ENCODE results near the gene NUTM1.
"Not testable (repeated sequence)": the region's sequence is repeated elsewhere in the genome, so short reads cannot be mapped to it uniquely, and the experiment has no call there.

Gene NUTM1

DNA sequence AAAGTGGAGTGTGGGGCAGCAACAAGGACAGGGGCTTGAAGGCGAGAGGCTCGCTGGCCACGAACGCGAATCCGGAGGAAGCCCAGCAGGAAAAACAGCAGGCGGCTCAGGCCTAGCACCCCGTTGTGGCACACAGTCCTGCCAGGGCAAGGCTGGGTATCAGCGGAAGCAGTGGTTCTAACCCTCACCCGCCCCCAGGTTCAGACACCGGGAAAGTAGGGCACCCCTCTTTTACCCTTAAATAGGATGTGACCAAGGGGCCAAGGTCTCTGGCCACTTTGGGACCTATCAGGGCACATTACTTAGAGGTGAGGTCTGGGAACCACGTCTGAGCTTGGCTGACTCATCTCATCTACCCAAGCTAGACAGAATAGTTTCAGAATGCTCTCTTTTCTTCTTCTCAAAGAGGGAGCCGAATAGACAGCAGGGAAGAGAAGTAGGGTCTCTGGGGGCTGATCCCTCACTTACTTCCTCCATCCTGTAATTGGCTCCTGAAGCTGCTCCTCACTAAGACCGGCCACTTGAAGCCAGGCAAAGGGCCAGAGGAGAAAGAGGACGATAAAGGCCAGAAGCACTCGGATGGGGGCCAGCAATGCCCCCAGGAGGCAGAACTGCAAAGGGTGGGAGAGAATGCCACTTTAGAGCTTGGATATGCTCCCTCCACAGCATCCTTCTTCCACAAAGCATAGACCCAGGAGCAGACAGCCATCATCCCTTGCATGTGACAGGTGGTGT lies 22.1 kb downstream of the NUTM1 start:
- DNase-seq = no peak

DNA sequence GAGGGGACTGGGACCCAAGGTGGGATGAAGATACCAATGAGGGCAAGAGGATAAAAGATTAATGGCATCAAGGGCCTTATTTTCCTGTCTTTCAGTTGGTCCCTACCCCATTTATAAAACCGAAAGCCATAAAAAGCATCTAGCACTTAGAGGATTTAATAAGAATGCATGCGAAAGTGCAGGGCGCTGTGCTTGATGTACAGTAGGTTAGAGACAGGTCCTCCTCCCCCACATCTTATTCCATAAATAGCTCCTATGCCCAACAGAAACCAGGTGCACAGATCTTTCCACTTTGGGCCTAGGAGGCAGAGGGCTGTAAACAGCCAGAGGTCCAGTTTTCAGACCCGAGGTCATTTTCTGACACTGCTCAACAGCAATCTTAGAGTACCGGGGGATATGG lies 22.7 kb downstream of the NUTM1 start:
- no peak for DNase-seq

DNA sequence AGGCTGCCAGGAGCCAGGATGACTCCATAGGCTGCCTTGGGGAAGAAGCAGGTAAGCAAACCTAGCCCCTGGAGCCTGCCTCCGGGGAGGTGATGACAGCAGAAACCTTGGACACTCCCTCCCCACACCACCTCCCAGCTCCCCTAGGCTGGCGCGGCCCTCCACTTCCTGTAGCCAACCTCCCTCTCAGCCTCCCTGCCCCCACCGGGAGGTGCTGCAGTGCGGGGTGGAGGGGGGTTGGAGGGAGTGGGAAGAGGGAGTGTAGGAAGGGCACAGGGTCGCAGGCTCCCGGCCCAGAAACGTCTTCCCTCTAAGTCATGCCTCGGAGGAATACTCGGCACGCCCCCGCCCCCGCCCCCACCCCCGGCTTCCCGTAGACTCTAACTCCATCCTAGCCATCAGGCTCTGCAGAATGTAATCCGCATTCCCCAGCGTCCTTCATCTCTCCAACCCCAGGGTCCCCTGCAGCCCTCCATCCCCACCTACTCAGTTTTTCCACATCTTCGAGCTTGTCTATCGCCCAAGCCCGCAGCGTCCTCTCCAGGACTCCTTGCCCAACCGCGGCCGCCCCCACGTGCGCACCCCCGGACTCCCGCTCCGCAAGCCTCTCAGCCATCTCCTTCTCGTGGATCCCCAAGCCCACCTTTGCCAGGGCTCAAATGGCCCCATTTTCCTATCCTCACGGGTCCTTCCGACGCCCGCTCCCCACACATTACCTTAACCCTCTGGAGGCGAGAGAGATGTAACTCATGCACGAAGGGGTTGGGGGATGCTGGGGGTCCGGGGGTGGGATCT lies 23.4 kb downstream of the NUTM1 start:
- DNase-seq = peak; percentile 45

DNA sequence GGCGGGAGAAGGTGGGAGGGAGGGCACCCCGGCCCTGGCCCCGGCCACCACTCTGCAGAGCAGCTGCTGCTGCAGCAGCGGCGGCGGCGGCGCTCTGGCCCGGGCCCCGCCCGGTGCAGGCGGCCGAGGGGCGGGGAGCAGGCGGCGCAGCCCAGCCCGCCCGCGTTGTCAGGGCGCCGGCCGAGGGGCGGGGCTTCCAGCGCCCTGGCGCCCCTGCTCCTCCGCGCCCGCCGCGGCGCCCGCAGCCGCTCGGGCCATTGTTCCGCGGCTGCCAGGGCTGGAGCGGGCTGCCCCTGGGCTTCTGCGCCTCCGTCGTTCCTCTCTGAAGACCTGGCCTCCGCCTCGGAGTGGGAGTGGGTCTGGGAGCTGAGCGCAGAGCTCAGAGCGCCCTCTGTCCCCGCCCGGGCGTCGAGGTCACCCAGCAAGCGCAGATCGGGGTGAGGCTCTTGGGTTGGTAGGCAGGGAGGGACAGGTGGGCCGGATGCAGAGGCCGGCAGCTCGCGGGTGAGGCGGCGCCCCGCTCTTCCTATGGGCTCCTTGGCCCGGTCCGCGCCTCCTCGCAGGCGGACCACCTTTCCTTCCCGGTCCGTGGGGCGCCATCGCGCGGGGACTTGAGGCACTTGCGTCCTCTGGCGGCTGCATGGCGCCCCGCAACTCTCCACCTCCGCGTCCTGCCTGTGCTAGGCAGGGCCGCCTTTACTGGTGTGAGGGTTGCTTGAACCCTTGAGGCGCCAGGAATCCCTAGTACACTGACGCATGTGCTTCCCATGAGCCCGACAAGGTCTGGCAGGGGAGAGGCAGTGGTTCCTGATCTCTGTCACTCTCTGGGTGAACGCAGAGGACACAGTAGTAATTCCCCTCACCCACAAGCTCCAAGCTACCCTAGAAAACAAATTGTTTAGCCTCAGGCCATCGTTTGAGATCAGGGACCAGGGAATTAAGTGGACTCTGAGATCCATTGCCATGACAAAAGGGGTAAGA lies 24.3 kb downstream of the NUTM1 start, which contains the start of gene LPCAT4:
Gene LPCAT4 (minus strand): TSS at position 96 of the 981 bp plus-strand sequence. CDS start 96 bp downstream, outside the sequence.
- peak; percentile 90 for DNase-seq

DNA sequence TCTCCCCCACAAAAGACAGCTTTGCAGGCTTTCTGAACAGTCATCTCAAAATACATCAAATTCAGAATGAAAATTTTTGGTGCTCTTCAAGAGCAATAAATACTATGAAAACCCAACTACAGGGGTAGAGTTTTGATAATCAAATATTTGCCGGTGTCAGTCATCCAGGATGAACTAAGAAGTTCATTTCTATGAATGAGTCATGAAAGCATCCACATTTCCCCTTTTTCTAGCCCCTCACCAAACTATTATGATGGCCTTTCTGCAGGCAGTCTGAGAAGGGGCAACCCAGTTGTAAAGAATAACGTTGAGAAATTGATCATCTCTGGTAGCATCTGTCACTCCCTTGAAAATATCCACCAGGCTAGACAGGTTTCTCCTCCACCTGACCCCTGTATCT lies 27.0 kb downstream of the NUTM1 start:
- DNase-seq = no peak

DNA sequence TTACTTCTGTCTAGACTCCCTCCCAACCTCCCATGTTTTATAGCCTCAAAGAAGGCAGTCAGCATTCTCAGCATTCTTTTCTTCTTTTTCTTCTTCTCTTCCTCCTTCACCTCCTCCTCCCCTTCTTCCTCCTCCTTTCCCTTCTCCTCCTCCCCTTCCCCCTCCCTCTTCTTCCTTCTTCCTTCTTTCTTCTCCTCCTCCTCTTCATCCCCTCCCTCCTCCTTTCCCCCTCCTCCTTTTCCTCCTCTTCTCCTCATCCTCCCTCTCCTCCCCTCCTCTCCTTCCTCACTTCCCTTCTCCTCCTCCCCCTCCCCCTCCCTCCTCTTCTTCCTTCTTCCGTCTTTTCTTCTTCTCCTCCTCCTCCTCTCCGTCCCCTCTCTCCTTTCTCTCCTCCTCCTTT lies 27.5 kb downstream of the NUTM1 start:
- DNase-seq = no peak

DNA sequence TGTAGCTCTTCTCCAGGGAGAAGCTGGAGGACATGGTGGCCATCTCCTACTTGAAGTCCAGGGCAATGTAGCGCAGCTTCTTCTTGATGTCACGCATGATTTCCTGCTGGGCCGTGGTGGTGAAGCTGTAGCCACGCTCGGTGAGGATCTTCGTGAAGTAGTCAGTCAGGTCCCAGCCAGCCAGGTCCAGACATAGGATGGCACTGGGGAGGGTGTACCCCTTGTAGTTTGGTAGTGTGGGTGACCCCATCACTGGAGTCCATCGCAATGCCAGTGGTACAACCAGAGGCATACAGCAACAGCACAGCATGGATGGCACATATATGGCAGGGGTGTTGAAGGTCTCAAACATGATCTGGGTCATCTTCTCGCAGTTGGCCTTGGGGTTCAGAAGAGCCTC lies 30.8 kb downstream of the NUTM1 start:
- DNase-seq = no peak

DNA sequence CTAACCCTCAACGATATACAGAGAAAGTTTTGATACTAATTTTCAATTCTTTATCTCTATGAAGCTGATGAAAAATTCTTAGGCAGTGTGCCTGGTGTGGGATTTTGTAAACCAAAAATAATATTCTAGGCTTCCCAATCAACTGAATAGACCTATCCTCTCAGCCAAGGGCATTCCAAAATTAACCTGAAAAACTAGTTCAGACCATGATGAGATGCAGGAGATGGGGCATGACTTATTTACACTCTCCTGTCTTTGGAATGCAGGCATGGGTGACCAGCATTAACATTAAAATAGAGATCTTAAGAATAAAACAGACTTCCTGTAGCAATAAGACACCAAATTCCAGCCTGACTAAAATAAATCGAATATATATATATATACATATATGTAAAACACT lies 31.7 kb downstream of the NUTM1 start:
- DNase-seq = no peak

DNA sequence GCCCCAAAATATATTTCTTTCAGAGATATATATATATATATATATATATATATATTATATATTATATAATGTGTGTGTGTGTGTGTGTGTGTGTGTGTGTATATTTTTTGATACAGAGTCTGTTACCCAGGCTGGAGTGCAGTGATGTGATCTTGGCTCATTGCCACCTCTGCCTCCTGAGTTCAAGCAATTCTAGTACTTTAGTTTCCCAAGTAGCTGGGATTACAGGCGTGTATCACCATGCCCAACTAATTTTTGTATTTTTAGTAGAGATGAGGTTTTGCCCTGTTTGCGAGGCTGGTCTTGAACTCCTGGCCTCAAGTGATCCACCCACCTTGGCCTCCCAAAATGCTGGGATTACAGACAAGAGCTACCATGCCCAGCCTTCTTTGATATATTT lies 32.4 kb downstream of the NUTM1 start:
- not testable (repeated sequence) for DNase-seq

DNA sequence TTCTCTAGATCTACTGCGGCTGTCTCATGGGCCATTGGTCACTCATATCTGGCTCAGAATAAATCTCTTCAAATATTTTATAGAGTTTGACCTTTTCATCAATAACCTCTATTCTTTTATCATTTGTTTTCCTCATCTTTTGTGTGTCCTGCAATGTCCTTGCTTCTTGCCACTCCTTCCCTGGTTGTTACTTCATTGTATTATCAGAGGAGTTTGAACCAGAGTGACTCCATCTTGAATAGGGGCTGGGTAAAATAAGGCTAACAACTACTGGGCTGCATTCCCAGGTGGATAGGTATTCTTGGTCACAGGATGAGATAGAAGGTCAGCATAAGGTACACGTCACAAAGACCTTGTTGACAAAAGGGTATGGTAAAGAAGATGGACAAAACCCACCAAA lies 33.7 kb downstream of the NUTM1 start:
- no peak for DNase-seq

DNA sequence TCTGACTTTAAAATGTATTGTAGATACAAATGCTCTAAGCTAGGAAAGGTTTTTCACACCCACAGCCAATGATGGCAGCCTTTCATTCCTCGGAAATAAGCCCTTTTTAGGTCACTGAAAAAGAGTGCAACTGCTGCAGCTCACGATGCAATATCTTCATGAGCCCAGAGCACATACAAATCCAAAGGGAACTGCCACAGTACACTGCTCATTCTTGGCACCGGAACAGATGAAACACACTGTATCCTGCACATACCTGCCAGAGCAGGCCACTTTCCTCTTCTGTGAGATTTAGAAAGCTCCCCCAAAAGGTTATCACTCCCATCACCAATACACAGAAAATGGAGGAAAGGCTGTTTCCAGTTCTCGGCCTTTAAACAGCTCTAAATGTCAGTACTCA lies 37.4 kb downstream of the NUTM1 start:
- not testable (repeated sequence) for DNase-seq

DNA sequence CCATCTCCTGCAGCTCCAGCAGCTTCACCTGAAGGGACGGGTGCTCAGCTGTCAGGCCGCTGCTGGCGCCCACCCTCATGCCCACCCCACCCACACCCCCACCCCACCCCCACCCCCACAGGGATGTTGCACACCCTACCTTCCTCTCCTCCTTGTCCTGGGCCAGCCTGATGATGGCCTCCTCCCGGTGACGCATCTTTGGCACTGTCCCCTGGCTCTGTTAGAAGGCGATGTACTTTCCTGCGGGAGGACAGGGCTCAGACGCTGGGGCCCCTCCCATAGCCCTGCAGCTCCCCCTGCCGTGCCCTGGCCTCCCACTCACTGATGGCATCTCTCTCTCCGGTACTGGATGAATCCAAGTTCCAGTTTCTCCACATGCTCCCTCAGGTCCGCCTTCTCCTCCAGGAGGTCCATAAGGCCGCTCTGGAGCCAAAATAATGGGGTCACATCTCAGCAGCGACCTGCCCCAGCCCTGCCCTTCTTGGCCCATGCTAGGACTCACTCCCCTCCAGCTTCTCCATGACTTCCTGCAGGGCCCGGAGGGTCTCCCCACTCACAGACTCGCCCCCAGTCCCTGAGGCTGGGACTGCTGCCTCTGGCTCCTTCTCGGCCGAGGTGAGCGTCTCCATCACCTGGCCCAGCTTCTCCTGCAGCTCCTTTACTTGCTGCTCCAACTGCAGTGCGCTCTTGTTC lies 38.9 kb downstream of the NUTM1 start:
- not testable (repeated sequence) for DNase-seq

DNA sequence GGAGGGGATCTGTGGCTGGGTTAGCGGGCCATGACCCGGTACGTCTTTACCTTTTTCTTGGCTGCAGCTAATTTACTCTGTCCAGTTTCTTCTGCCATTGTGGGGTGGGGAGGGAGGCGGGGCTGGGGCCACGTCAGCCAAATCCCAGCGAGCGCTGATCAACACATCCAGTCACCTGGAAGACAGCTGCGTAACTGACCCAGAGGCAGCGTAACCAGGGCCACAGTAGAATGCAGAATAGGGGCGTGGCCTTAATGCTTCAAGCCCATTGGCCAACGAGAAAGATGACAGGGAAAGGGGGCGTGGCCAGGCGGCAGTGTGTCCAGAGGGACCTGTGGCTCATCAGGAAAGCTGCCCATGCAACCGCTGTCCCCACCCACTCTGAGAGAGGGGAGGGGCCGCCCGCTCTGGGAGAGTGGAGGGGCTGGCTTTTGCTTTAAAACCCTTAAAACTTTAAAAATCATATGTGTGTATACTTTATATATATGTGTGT lies 46.5 kb downstream of the NUTM1 start:
- not testable (repeated sequence) for DNase-seq

DNA sequence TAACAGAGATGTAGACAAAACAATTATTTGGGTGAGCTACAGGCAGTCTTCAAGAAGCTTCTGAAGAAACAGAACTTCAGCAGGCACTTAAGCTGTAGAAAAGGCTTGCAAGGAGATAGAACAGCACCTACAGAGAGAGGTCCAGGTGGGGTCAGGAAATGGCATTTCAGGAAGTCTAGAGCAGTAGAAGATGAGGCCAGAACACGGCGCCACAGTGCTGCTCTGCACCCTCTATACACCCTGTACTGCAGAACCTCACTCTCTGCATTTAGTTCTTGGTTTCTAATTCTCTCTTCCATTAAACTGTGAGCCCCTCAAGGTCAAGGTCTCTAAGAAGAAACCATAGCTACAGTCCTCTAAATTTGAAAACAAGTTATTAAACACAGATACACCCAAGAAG lies 49.9 kb downstream of the NUTM1 start:
- not testable (repeated sequence) for DNase-seq

DNA sequence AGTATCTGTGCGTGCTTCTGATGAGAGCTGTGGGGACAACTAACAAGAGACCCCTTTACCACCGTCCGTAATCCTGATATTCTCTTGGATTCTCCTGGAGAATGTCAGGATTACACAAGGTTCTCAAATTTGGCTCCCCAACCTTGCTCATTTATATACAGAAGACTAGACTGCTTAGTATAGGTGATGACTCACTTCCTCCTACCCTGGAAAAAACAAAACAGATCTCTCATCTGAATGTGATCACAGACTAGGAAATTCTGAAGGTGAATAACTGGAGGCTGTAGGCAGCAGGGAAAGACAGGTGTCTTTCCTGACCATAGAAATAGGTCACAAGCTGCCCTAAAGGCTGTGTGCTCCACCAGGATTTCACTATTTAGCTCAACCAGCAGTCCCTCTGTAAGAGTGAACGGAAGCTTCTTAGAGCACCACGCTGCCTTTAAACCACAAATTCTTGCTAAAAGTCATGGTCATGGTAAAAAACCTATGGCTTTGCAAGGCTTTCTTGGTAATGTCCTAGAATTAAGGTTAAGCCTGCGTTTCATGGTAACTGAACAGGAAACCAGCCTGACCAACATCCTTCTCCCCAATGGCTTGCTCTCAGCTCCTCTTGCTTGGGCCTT lies 54.6 kb downstream of the NUTM1 start:
- not testable (repeated sequence) for DNase-seq

DNA sequence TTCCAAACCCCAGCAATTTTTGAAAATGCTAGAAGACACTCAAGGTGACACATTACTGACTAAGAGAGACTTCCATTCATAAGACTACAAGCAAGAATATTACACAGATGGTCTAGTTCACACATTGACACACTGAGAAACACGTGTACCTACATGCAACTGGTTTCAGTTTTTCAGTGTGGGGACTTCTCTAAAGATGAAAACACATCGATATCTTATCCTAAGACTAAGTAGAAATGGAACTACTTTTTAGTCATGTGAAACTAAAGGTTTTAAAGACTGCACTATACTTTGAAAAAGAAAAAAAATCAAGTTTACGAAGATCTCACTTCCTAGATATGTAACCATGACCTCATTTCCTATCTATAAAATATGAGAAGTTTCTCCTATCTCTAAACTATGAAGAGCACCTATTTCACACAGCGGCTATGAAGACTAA lies 60.1 kb downstream of the NUTM1 start:
- not testable (repeated sequence) for DNase-seq

DNA sequence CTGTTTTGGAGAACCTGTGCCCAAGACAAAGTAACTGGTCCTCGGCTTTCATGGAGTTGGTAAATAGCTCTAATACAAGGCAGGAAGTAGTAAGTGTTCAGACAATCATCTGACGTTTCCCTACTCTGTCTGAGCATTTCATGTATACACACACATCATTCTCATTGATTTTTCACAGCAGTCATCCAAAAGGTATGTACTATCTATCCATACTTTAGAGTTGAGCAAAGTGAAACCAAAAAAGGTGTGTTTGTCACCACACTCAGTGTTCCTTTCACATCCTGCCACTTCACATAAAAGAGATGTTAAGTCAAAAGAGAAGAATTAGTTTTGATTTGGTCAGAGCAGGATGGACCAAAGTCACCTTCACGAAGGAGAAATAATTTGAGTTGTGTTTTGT lies 60.8 kb downstream of the NUTM1 start:
- DNase-seq = not testable (repeated sequence)
